KOPT-K1 (cell line): ENCODE results near the gene GNA12.
"Not testable (repeated sequence)": the region's sequence is repeated elsewhere in the genome, so short reads cannot be mapped to it uniquely, and the experiment has no call there.

Experiments used
- H3K27ac ChIP-seq: fragments of 200-600 bp; sonication (generic); 2 replicates; pipeline ENCODE4 v1.5.1; 2016; ENCODE audit warnings: antibody characterized with exemption, mild to moderate bottlenecking, low read depth, low read length; ENCODE audit not compliant: poor library complexity, severe bottlenecking
- H3K36me3 ChIP-seq: fragments of 200-600 bp; sonication (generic); 2 replicates; pipeline ENCODE4 v1.5.1; 2017; ENCODE audit warnings: antibody characterized with exemption, mild to moderate bottlenecking, low read length, moderate library complexity; ENCODE audit not compliant: insufficient read depth
- H3K9me3 ChIP-seq: fragments of 200-600 bp; sonication (generic); 2 replicates; pipeline ENCODE4 v1.5.1; 2017; ENCODE audit warnings: antibody characterized with exemption, low read length, mild to moderate bottlenecking; ENCODE audit not compliant: insufficient read depth, poor library complexity, severe bottlenecking

The GNA12 gene

GRCh38 chr7:2726316-2727018, 117.6 kb downstream of the GNA12 start:
- peaks cover 16% of the 10 kb centered on the region; the same call in 1 of the 2 replicates for H3K36me3 ChIP-seq
- no peaks in the 10 kb centered on the region for H3K9me3 ChIP-seq
- H3K27ac ChIP-seq: no peak overlapping the region

DNA sequence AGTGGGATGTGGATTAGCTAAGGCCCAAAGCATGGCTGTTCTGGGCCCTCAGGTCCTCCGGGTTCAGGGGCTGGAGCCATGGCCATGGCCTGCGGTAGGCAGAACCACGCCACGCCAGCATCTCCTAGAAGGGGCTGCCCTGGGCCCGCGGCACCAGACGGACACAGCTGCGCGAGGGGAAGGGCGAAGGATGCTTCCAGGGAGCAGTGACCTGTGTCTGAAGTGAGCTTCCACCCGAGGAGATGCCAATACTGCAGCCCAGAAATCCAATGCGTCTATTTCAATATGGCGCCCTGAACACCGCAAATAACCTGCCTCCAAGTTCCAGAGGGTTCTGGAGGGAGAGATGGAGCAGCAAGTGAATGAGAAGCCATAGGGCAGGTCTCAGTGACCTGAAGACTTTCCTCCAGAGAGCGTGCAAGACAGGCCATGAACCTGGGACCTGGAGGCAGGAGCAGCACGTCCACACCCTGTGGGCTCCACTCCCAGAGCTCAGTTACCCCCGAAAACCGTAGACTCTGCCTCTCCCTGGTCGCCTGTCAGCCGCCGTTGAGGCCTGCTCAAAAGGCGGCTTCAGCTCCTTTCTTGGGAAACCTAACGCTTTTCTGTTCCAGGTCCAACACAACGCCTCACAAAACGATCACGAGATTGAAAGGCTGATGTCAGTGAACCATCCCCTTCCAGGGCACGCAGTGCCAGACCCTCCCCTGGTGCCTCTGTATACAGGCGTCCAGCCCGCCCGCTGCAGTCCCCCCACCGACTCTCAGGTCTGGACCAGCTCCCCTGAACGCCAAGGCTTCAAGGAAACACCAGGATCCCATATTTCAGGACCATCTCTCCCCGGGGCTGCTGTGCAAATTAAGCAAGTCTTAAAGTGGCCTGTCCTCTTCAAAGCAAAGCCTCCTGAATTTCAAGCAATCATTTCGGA, 118.7 kb downstream of the GNA12 start:
- Histone ChIP-seq H3K36me3 (peaks cover 9% of the 10 kb centered on the region; the same call in 1 of the 2 replicates), H3K27ac (no peak overlapping the region), H3K9me3 (no peaks in the 10 kb centered on the region)

DNA sequence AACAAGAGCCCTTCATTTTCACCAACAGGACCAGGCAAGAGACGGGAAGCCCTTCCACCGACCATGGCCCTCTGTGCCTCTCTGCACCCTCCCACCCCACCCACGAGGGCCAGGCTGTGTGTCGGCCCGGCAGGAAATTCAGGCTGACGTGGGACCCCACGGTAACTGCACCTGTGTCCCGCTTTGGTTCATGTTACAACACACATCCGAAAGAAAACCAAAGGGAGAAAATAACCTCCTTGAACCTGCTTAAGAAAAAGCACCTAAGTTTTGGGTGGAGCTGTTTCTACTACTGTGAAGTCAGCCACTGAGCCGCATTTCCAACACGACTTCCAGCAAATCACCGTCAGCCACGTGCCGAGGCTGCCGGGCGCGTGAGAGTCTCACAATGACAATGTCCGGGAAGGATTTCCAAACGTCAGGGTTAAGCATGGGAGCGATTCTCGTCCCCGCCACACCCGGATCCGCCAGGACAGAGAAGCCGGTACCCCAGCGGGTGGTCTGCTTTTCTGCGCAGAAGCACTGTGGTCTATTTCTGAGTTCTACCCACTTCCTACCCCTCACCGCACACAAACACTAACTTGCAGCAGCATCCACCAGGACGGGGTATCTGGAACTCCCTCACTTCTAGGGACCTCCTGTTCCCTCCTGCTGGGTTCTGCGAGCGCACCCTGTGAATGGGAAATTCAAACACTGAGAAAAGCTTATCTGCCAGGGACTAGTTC, 119.5 kb downstream of the GNA12 start:
- no peak overlapping the region for H3K27ac ChIP-seq
- peaks cover 9% of the 10 kb centered on the region; the same call in 1 of the 2 replicates for H3K36me3 ChIP-seq
- no peaks in the 10 kb centered on the region for H3K9me3 ChIP-seq

- not testable (repeated sequence) for H3K36me3 ChIP-seq, H3K27ac ChIP-seq, H3K9me3 ChIP-seq
These were observed 120.1 kb downstream of the GNA12 start for GRCh38 chr7:2724036-2724435.

DNA sequence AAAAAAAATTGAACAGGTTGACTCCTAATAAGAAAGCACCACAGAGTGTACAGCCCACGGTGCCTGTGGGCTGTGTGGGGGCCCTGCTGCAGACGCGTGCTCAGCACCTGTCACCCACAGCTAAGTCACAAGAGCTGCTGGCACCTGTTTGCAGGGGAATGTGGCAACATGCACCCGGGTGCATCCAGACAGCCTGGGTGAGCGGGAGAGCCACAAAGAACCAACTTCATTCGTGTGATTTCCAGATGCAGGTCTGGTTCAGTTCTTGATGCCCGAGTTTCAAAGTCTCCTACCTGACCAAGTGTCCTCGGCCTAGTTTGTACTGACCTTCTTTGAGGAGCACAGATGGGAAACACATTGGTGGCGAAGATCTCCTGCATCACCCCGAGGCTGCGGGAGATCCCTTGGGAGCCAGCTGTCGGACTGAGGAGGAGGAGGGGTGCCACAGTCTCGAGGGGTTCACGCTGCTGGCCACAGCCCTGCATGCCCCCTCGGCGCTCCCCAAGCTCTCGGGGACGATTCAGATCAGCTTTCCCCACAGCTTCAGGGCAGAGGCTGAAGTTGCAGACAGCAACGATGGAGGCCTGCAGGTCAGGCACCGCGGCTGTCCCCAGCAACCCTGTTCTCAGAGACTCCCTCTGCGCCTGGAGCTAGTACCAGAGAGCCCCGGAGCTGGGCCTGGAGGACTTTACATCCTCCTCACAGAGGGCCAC, 120.8 kb downstream of the GNA12 start:
- H3K27ac ChIP-seq: no peak overlapping the region
- H3K36me3 ChIP-seq: peaks cover 9% of the 10 kb centered on the region; the same call in 1 of the 2 replicates
- no peaks in the 10 kb centered on the region for H3K9me3 ChIP-seq

DNA sequence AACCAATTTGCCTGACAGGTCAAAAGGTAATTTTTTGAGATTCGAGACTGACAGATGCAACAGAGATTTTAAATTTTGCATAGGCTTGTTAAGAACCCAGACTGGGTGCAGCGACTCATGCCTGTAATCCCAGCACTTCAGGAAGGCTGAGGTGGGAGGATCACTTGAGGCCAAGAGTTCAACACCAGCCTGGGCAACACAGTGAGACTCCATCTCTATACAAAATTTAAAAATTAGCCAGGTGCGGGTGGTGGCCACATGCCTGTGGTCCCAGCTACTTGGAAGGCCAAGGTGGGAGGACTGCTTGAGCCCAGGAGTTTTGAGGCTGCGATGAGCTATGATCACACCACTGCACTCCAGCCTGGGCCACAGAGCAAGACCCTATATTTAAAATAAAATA, 121.5 kb downstream of the GNA12 start:
- Histone ChIP-seq H3K27ac (no peak overlapping the region), H3K36me3 (peaks cover 9% of the 10 kb centered on the region; the same call in 1 of the 2 replicates), H3K9me3 (no peaks in the 10 kb centered on the region)

- H3K27ac ChIP-seq: no peak overlapping the region
- H3K9me3 ChIP-seq: no peaks in the 10 kb centered on the region
- peaks cover 9% of the 10 kb centered on the region; the same call in 1 of the 2 replicates for H3K36me3 ChIP-seq
These were observed 122.3 kb downstream of the GNA12 start for GRCh38 chr7:2721842-2722241.

DNA sequence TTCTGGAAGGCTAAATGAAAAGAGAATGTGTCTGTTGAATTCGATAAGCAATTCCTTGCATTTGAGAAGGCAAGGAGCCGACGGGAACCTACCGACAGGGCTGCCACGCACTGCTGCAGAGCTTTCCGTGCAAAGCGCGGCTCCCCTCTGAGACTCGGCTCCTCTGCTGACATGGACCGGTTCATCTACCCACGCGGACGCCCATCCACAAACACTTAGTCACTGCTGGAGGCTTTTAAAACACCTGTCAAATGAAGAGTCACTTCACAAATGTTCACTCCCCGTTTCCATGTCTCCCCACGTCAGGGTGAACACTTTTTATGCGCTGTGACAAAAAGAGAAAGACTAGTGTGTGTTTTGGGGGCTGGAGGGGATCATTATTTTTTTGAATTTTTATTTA, 124.1 kb downstream of the GNA12 start:
- Histone ChIP-seq H3K27ac (no peak overlapping the region), H3K9me3 (no peaks in the 10 kb centered on the region), H3K36me3 (no peaks in the 10 kb centered on the region)

GRCh38 chr7:2719007-2719406, 125.1 kb downstream of the GNA12 start:
- H3K9me3 ChIP-seq: no peaks in the 10 kb centered on the region
- H3K36me3 ChIP-seq: no peaks in the 10 kb centered on the region
- H3K27ac ChIP-seq: no peak overlapping the region

DNA sequence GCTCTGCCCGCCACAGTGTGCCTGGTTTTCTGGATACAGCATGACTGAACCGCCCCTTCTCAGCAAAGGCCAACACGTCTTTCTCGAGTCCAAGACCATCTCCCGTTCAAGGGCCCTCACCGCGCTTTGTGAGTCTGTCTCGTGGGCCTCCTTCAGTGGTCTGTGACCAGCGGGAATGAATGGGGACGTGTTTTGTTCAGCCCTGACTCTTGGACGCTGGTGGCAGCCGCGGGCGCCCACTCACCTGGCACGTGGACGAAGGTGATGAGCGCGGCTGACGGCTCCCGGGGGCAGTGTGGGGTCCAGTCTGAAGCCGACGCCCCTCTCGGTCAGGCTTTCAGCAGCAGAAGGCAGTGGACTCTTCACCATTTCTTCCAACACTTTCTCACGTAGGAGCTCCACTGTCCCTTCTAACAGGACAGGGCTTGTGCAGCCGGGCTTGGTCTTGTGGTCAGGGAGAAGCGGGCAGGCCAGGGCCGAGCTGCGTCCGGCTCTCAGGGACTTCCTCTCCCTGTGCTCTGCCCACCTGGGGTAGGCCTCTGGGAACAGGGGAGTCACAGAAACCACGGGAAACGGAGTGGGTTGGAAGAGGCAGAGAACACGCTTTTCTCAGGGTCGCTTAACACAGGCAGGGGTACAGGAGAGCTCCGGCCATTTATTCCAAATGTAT, 125.7 kb downstream of the GNA12 start:
- Histone ChIP-seq H3K27ac (no peak overlapping the region), H3K36me3 (no peaks in the 10 kb centered on the region), H3K9me3 (no peaks in the 10 kb centered on the region)

- H3K36me3 ChIP-seq: no peaks in the 10 kb centered on the region
- no peak overlapping the region for H3K27ac ChIP-seq
- no peaks in the 10 kb centered on the region for H3K9me3 ChIP-seq
These were observed 126.5 kb downstream of the GNA12 start for GRCh38 chr7:2717293-2718261.

DNA sequence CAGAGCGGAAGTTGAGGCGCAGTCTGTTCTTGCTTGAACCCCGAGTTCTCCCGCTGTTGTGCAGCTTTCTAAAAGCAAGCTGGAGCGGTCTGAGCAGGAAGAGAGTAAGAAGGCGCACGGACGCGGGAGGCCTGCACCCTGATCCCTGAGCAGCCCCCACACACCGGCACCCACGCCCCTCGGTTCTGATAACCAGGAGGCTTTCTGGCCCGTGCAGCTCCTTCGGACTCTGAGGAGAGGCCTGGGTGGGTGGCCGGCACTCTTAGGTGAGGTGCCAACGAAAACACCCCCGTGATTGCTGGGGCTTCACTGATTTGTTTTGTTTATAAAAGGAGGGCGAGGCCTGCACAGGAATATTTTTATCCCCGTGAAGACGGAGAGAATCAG, 127.2 kb downstream of the GNA12 start:
- H3K9me3 ChIP-seq: no peaks in the 10 kb centered on the region
- H3K27ac ChIP-seq: no peak overlapping the region
- no peaks in the 10 kb centered on the region for H3K36me3 ChIP-seq

DNA sequence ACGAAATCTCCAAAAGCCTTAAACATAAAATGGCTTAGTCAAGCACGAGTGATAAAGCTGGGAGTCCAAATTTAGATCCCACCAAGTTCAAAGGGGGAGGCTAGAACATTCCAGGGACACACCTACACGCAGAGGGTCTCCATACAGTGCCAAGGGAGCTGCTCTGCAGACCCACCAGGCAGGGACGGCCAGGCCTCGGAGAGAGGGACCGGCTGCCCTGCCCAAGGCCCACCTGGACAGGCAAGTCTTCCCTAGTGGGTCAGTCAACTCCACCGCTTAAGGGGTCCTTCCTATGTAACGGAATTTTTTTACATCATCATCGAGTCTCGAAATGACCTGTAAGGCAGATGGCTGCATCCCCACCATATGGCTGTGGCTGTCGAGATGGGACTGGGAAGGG, 127.6 kb downstream of the GNA12 start:
- Histone ChIP-seq H3K27ac (no peak overlapping the region), H3K36me3 (no peaks in the 10 kb centered on the region)

More for the DNA sequence above, 127.6 kb downstream of the GNA12 start:
- H3K9me3 ChIP-seq: no peaks in the 10 kb centered on the region
